IPS-15b (cell line): ENCODE results near the gene ARHGAP25.

Source experiments
- H3K27me3 ChIP-seq: one replicate; pipeline ENCODE4 v1.6.1; 2013; ENCODE audit warnings: low read length; ENCODE audit not compliant: control insufficient read depth, insufficient read depth
- H3K36me3 ChIP-seq: one replicate; pipeline ENCODE4 v1.6.1; 2013; ENCODE audit warnings: low read length; ENCODE audit not compliant: control insufficient read depth, insufficient read depth
- H3K4me1 ChIP-seq: one replicate; pipeline ENCODE4 v1.6.1; 2013; ENCODE audit warnings: mild to moderate bottlenecking, low read length; ENCODE audit not compliant: control insufficient read depth, insufficient read depth
- H3K4me3 ChIP-seq: one replicate; pipeline ENCODE4 v1.5.1; 2013; ENCODE audit warnings: low read depth, low read length
- H3K9ac ChIP-seq: one replicate; pipeline ENCODE4 v1.6.1; 2013; ENCODE audit warnings: low read depth, mild to moderate bottlenecking, low read length
- H3K9me3 ChIP-seq: one replicate; pipeline ENCODE4 v1.6.1; 2013; ENCODE audit warnings: mild to moderate bottlenecking, low read length; ENCODE audit not compliant: control insufficient read depth, insufficient read depth

ARHGAP25 gene

DNA sequence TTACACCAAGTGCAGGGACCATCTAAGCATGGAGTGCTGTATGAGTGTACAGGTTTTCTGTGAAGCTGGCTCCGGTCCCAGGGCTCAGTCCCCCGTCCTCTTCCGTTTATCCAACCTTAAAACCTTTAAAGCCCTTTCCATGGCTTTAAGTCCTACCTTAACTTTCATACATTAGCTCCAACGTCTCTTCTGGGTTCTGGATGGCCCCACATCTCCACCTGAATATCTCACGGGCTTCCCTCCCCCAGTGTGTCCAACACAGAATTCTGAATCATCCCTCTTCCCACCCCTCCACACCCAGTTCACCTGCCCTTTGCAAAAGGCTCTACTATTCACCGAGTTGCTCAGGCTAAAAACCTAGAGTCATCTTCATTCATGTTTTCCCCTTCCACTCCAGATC, 12.8 kb downstream of the ARHGAP25 start:
- no peak overlapping the region for H3K4me3 ChIP-seq
- peaks cover 7% of the 10 kb centered on the region for H3K4me1 ChIP-seq
- H3K36me3 ChIP-seq, result no peaks in the 10 kb centered on the region

DNA sequence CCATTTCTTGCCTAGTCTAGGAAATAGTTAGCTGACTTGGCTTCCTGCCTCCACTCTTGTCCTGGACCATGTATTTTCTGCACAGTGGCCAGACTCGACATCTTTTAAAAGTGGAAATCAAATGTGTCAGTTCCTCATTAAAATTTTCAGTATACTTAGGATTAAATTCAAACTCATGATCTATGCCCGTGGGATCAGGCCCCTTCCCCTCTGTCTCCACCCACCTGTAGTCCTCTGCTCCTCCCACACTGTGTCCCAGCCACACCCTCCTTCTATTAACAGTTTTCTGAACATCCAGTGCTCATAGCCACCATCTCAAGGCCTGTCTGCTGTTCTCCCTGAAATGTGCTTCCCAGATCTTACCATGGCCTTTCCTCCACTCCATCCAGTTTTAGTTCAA, 13.3 kb downstream of the ARHGAP25 start:
- Histone ChIP-seq H3K9ac (no peak overlapping the region), H3K27me3 (no peaks in the 10 kb centered on the region), H3K9me3 (no peaks in the 10 kb centered on the region), H3K36me3 (no peaks in the 10 kb centered on the region), H3K4me3 (no peak overlapping the region), H3K4me1 (peaks cover 7% of the 10 kb centered on the region)

More for the DNA sequence above, 12.8 kb downstream of the ARHGAP25 start:
- H3K9ac ChIP-seq, result no peak overlapping the region
- H3K27me3 ChIP-seq, result no peaks in the 10 kb centered on the region
- H3K9me3 ChIP-seq, result no peaks in the 10 kb centered on the region

- Histone ChIP-seq H3K27me3 (no peaks in the 10 kb centered on the region), H3K9ac (no peak overlapping the region), H3K9me3 (no peaks in the 10 kb centered on the region), H3K4me1 (peaks cover 7% of the 10 kb centered on the region), H3K36me3 (no peaks in the 10 kb centered on the region), H3K4me3 (no peak overlapping the region)
These were observed 14.0 kb downstream of the ARHGAP25 start for GRCh38 chr2:68748568-68748967.

DNA sequence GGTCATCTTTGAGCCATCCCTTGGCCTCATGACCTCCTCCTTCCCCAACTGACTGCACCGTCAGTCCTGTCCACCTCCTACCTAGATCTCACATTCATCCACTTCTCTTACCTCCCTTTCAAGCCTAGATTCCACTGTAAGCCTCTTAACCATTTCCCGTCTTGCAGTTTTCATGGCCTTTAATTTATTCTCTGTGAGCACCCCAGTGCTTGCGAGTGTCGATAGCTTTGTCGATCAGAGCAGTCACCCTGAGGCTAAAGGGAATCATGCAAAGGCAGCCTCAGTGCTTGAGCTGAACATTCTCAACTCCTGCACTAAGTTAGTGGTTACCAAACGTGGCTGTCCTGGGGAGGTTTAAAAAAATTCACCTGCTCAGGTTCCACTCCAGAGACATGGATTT, 14.7 kb downstream of the ARHGAP25 start:
- peaks cover 5% of the 10 kb centered on the region for H3K4me1 ChIP-seq
- no peaks in the 10 kb centered on the region for H3K36me3 ChIP-seq
- no peaks in the 10 kb centered on the region for H3K27me3 ChIP-seq
- no peak overlapping the region for H3K4me3 ChIP-seq
- H3K9me3 ChIP-seq, result no peaks in the 10 kb centered on the region
- no peak overlapping the region for H3K9ac ChIP-seq

GRCh38 chr2:68750592-68751396, 16.2 kb downstream of the ARHGAP25 start:
- H3K9ac ChIP-seq, result no peak overlapping the region
- H3K36me3 ChIP-seq, result no peaks in the 10 kb centered on the region
- H3K27me3 ChIP-seq, result no peaks in the 10 kb centered on the region
- H3K9me3 ChIP-seq, result no peaks in the 10 kb centered on the region
- no peaks in the 10 kb centered on the region for H3K4me1 ChIP-seq
- H3K4me3 ChIP-seq, result no peak overlapping the region

GRCh38 chr2:68751397-68752339, 17.1 kb downstream of the ARHGAP25 start:
- H3K9me3 ChIP-seq, result no peaks in the 10 kb centered on the region
- H3K27me3 ChIP-seq, result no peaks in the 10 kb centered on the region
- no peaks in the 10 kb centered on the region for H3K36me3 ChIP-seq
- H3K9ac ChIP-seq, result no peak overlapping the region
- no peaks in the 10 kb centered on the region for H3K4me1 ChIP-seq
- no peak overlapping the region for H3K4me3 ChIP-seq

DNA sequence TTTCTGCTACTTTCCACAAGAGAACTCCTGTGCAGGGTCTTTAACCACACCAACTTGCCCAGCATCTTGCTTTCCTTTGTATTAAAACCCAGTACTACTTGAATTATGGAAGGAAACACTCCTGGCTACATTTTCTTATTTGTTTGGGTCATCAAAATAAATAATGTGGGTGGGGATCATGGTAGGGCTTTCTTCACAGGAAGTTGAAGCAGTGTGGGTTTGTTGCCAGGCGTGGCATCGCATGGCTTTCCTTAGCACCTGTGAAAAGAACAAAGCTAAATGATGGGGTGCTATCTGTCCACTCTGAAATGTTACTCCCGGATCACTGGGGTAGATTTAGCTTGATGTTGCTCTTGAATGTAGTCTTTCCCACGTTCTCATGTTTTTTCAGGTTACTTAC, 18.7 kb downstream of the ARHGAP25 start:
- H3K4me1 ChIP-seq, result no peaks in the 10 kb centered on the region
- no peaks in the 10 kb centered on the region for H3K9me3 ChIP-seq
- H3K4me3 ChIP-seq, result no peak overlapping the region
- H3K36me3 ChIP-seq, result no peaks in the 10 kb centered on the region
- no peaks in the 10 kb centered on the region for H3K27me3 ChIP-seq
- no peak overlapping the region for H3K9ac ChIP-seq

DNA sequence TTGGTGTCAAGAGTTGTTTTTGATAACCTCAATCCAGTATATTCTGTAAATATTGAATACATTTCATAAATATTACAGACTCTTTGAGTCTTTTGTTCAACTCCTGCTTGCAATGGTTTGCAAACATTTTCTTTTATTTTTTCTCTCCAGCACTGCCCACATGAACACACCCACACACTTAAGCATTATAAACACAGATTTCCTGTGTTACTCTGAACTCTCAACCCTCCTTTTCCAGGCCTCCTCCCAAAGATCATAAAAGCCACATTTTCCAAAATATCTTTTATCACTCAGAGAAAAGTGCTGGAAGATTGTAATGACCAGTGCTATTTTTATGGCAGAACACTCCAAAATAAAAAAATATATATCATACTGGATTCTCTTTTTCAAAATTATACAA, 20.5 kb downstream of the ARHGAP25 start:
- H3K27me3 ChIP-seq, result no peaks in the 10 kb centered on the region

DNA sequence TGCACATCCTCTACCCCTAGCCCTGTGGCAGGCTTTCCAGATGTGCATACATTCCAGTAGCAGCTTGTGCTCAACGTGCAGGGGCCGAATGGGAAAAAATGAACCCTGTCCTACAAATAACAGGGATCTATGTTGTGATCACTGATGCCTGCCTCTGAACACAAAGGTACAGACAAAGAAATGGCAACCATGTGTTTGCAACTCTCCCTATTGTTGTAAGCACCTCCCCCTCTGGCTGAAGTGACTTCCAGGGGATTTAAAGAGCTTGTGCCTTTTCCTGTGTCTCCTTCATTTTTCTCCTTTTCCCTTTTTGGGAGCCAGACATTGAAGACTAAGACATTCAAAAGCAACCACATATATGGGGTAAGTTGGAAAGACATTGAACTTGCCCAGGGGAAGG, 21.6 kb downstream of the ARHGAP25 start:
- H3K27me3 ChIP-seq, result no peaks in the 10 kb centered on the region
- no peaks in the 10 kb centered on the region for H3K9me3 ChIP-seq
- no peak overlapping the region for H3K9ac ChIP-seq

More for the DNA sequence above, 20.5 kb downstream of the ARHGAP25 start:
- no peak overlapping the region for H3K4me3 ChIP-seq
- H3K4me1 ChIP-seq, result no peaks in the 10 kb centered on the region
- no peaks in the 10 kb centered on the region for H3K36me3 ChIP-seq
- H3K9me3 ChIP-seq, result no peaks in the 10 kb centered on the region
- H3K9ac ChIP-seq, result no peak overlapping the region

GRCh38 chr2:68757081-68757480, 22.5 kb downstream of the ARHGAP25 start:
- Histone ChIP-seq H3K9ac (no peak overlapping the region), H3K27me3 (no peaks in the 10 kb centered on the region), H3K4me3 (no peak overlapping the region), H3K4me1 (no peaks in the 10 kb centered on the region), H3K36me3 (no peaks in the 10 kb centered on the region), H3K9me3 (no peaks in the 10 kb centered on the region)

More for the DNA sequence above, 21.6 kb downstream of the ARHGAP25 start:
- Histone ChIP-seq H3K4me3 (no peak overlapping the region), H3K4me1 (no peaks in the 10 kb centered on the region), H3K36me3 (no peaks in the 10 kb centered on the region)

- Histone ChIP-seq H3K9ac (no peak overlapping the region), H3K27me3 (no peaks in the 10 kb centered on the region), H3K36me3 (no peaks in the 10 kb centered on the region), H3K4me1 (peaks cover 5% of the 10 kb centered on the region), H3K9me3 (no peaks in the 10 kb centered on the region), H3K4me3 (no peak overlapping the region)
These were observed 27.5 kb downstream of the ARHGAP25 start for GRCh38 chr2:68762100-68762499.
